ENCODE measurements around the gene PACRG.

DNA sequence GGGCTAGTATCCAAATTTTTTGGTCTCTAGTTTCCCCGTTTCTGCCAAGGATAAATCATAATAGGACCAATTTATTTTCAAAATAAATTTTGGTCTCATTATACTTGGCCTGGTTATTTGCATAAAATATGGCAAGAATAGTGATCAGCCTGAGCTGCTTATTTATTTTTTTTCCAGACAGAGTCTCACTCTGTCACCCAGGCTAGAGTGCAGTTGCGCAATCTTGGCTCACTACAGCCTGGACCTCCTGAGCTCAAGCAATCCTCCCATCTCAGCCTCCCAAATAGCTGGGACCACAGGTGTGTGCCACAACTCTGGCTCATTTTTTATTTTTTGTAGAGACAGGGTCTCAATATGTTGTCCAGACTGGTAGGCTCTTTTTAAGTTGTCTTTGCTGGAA, 329.5 kb downstream of the PACRG start:
- TF ChIP-seq CTCF (conservative IDR thresholded peaks at IDR 0.05; ENCODE audit: low read depth in 2 of 2): no peak
- TF ChIP-seq POLR2AphosphoS5 (IDR thresholded peaks at IDR 0.05; ENCODE audit: low read depth): no peak
- TF ChIP-seq ZNF114 (CRISPR knock-in tag; IDR thresholded peaks at IDR 0.05): no peak
- TF ChIP-seq EZH2 (IDR thresholded peaks at IDR 0.05; ENCODE audit: low read depth, unreplicated experiment): no peak
- TF ChIP-seq NANOG (IDR thresholded peaks at IDR 0.05; ENCODE audit: borderline replicate concordance): no peak
- no peak for TF ChIP-seq CREB1 (CRISPR knock-in tag; IDR thresholded peaks at IDR 0.05; ENCODE audit: low read depth)
